DMS53 treated with DMSO at 0.1 percent for 48 hours (cell line): ENCODE data around the gene POU3F1.

Experiments
- DNase-seq: peaks from one replicate; lab custom pipeline; 2025; ENCODE audit not compliant: unreplicated experiment; lab: John Stamatoyannopoulos, UW

POU3F1 gene

DNA sequence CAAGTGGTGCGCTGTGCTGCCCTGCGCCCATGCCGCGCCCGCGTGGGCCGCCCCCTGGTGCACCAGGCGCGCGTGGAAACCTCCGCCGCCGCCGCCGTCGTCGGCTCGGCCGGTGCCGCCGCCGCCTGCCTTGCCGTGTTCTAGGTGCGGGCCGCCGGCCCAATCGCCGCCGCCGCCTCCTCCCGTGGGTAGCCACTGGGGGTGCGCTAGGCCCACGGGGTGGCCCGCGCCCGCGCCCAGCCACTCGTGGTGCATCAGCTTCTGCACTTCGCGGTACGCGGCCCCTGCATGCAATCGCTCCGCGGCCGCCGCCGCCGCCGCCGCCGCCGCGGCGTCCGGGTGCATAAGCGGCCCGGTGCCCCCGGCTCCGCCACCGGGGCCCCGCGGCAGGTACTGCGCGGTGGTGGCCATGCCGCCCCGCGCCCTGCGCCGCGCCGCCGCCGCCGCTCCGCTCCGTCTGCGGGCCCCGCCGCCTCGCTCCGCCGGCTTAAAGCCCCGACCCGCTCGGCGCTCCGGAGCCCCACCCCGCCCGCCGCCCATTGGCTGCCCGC is at the start of gene POU3F1:
Gene POU3F1, minus strand, starts transcription at position 461 of the 551 bp plus-strand sequence. Its CDS starts 50 bp downstream, at position 411.
- no peak for DNase-seq

DNA sequence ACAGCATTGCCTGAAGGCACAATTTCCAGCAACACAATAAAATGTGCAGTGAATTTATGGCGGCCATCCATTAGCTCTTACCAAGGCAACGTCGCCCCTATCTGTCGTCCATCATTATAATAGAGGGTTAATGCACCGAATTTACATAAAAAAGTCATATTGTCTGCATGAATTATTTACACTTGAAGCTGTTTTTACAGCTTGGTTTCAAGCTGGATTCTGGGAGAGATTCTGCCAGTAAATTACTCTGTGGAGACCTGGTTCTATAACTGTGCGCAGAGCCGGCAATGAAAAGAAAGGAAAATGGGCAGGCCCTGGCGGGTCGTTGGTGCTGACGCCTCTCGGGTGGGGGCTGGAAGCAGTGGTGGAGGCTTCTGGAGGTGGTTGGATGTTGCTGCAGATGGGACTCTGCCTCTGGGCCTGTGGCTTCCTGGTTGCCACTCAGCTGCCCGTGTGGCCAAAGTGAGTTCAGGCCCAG is 48.9 kb upstream of the POU3F1 start:
- no peak for DNase-seq

DNA sequence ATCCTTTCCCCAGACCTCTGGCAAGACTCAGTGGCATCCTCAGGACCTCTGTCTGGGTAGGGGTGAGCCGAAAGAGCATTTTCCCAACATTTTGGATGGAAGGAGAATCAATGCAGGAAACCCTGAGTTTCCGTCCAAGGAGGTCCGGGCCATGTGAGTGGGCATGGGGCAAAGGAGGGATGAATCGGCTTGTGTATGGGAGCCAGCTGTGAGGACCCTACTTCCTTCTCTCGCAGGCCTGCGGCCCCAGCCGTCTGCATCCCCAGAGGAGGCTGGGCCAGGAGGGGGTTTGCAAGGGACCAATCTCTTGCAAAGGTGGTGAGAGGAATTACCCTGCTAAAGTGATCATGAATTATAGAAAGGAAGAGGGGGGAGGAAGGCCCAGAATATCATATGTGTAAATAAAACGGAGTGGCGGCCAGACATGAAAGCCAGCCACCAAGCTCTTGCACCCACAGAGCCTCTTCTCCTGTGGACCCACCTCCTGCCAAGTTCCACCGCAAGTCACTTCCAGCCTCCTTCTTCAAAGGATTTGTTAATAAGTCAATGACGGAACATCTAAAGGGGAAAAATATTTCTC is 48.2 kb upstream of the POU3F1 start:
- no peak for DNase-seq

DNA sequence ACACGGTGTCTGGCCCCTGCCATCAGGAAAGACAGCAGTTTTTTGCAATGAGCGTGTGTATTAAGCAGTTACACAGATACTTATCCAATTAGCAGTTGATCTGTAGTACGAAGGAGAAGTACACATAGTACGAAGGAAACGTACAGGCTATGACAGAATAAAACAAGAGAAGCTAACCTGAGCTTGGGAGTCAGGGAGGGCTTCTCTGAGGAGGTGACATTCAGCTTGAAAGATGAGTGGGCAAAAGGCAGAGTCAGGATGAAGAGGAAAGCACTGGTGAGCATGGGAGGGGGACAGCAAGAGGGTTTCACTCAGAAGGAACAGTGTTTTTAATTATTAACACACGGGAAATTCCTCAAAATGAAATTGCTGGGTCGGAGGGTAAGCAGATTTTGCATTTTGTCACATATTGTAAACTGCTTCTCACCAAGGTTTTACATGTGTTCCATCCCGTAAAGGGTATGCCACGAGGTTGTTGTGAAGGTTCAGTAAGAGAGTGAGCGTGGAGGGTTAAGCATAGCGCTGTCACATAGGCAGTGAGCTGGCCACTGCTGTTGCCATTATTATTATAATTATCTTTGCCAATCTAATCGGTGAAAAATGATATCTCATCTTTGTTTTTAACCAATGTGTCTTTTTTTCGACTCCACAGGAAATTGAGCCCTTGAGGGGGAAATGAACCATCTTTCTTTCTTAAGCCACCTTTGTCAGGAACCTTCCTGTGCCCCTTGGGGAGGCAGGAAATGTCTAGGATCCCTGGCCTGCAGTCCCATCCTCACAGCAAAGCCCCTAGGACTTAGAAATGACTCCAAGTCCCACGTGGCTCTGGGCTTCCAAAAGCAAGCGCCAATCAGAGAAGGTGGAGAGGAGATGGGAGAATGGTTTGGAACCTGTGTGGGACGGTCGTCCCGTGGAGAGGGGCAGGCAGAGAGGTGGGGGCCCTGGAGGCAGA is 47.3 kb upstream of the POU3F1 start:
- DNase-seq, result no peak

DNA sequence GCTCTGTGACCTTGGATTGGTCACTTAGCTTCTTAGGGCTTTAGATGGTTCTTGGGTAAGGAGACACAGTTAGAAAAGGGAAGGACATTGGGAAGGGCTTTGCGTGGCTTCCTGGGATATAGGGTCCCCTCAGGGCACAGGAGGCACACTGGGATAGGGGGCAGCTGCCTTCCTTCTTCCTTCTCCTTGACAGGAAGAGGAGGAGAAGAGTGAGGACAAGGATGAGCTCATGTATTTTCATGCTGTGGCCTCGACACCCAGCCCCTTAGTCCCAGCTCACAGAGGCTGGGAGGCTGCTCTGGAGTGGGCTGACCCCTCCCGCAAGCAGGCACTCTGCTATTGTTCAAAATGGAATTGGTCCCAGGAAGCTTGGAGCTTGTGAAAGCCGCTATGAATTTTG is 45.7 kb upstream of the POU3F1 start:
- no peak for DNase-seq

DNA sequence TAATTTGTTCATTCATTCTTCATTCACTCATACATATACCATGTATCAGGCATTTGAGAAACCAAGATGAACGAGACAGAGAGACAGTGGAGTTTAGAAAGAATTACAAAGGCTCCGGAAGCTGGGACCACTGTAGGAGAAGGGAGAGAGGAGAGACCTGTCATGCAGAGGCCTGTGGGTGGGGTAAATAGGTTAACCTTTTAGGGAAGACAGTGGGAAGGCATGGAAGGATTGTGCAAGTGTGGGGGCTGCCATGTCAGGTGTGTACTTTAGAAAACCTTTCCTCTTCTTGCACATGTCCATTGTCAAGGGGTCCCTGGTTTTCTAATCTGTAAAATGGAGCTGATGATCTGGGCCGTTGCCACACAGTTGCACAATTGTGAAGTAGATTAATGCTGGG is 44.2 kb upstream of the POU3F1 start:
- DNase-seq, result no peak

DNA sequence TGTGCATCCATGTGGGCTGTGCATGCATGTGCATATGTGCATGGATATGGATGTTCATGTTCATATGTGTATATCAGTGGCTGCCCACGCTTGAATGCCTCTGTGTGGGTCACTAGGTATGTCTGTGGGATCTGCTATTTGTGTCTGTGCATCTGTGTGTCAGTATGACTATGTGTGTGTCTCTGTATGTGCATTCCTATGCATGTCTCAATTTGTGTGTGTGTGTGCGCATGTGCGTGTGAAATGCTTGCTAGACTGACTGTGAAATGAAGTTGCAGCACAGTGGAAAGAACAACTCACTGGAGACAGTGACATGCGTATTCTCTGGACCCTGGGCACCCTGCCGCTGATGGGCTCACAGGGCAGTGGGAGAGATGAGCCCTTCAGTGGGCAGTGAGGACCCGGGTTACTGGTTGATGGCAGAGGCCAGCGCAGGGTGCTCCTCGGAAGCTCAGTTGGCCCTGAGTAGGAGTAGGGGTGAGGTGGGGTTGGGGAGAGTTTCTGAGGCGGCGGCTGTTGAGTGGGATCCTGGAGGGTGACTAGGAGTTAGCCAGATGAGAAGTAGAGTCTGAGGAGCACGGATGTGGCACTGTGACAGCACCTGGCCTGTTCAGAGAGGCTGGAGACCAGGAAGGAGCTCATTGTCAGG is 43.2 kb upstream of the POU3F1 start:
- DNase-seq, result no peak

DNA sequence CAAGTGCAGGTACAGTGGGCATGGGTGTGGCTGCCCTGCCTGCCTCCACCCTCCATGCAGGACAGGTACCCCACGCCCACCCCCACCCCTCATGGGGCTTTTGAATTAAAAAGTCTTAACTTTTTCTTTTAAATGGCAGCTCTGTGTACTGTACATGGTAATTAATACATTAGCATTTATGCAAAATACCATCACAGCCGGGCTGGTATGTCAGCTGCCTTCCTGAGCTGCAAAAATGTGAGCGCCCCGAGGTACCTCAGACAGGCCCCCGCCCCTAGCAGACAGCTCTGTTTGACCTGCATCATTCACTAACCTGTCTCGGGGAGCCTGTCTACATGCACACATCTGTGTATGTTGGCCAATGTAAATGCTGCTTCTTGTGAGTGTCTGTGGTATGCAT is 42.2 kb upstream of the POU3F1 start:
- DNase-seq, result no peak

DNA sequence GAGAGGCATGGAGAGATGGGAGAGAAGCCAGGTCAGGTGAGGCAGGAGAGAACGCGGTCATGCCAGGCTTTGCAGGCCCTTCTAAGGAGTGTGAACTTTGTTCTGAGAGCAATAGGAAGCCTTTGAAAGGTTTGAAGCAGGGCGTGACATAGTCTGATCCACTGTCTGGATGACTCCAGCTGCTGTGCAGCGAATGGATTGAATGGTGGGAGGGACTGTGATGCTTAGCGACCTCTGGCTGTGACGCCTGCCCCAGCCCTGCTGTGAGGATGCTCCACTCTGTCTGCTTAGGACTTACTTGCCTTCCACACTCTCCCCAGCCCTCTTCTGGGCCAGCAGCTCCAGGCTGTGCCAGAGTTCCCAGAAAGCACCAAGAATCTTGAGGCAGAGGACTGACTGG is 41.8 kb upstream of the POU3F1 start:
- no peak for DNase-seq

DNA sequence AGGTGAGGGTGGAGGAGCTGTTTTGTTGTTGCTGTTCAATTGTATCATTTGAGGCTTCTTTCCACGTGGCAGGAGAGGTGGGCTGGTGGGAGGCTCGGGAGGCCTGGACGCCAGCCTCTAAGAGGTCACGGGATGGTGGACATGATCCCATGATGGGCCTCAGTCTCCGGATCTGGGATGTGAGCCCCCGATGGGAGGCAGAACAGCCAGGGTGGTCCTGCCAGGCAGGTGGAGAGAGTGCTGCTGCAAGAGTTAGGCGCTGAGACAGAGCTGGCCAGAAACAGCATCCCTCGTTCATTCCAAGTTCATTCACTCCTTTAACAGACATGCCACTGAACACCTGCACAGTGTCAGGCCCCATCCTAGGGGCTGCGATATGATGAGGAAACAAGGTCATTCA is 41.1 kb upstream of the POU3F1 start:
- DNase-seq, result no peak

DNA sequence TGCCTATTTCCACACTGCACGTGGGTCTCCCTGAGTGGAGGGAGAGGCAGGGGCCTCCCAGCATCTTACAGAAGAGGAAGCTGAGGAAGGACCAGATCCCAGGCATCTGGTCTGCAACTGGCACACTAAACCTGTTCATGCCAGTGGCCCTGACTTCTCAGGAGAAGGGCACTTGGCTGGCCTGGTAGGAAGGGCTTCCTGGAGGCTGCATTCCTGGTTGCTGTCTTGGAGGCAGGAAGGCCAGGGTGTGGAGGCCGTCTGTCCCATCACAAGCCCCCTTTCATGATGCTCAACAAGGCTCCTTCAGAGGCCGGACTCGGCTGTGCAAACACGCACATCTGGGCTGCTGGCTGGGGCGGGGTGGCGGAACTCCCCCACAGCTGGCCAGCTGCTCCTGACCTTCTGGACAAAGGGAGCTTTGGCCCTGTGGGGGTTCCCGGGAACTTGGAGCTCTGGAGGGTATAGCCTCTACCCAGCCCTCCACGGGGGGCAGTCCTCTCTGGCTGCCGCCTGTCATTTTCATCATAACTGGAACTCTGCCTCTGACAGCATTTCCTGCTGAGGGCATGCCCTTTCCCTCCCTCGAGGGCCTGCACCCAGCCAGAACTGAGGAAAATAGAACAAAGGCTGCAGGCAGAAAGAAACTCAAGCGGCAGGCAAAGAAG is 39.2 kb upstream of the POU3F1 start:
- DNase-seq, result no peak

DNA sequence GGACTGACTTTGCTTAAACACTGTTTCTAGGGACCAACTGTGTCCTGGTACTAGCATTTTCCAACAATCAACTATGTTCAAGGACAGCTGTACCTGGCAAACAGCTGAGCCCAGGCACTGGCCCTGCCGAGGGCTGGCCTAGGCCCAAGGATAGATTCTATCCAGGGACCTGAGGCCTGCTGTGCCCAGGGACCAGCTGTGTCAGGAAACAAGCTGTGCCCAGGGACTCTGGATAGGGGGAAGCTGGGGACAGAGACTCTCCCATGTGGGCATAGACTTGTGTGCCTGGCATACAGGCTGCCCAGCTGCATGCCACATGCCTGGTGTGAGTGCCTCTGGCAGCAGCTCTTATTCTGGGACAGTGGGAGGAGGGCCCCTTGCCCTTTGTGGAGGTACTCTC is 38.1 kb upstream of the POU3F1 start:
- DNase-seq, result no peak

DNA sequence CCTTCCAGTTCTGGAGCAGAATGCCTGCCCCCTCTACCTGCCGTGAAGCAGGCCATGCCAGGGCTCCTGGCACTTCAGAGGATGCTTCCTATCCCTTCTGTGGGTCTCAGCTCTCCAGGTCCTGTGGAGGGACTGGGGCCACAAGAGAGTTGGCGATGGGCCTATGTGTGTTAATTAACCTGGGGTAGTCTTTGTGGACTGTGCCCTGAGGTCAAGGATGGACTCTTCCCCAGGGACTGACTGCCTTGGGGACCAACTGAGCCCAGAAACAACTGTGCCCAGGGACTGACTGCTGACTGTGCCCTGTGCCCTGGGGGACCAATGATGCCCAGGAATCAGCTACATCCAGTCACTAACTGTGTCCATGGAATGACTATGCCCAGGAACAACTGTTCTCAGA is 37.5 kb upstream of the POU3F1 start:
- no peak for DNase-seq

DNA sequence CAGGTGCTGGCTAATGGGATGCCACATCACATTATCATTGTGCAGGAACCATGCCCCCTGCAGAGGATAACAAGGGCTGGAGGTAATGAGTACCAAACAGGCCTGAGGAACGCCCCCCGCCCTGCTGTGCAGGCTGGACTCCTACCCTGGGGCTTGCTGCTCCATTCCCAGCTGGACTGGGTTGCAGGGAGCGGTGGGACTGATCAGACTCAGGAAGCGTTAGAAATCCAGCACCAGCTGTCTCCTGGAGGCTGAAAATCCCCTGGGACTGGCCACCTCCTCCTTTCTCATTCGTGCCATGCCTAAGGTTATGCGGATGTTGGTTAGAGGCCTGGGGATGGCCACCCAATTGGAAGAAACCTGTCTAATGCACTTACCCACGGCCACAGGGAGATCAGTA is 36.9 kb upstream of the POU3F1 start:
- no peak for DNase-seq

DNA sequence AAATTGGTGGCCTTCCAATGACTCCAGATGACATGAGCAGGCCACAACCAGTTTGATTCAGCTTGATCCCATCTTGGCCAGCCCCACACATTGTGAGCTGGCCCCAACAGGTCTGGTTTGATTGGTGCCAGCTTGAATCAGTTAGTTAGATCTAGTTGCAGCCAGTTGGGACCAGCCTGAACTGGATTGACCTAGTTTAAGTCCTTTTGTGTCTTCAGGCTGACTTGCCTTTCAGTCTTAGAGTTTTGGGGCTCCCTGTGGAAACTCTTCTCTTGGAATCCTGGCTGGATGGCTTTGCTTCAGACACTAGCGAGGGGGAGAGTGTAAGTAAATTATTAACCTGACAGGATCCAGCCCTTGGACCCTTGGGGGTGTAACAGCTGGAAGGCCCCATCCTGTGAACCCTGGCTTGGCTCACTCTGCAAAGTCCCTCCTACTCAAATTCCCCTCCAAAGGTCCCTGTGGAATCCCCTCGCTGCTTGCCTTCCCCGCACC is 36.2 kb upstream of the POU3F1 start:
- DNase-seq, result no peak

DNA sequence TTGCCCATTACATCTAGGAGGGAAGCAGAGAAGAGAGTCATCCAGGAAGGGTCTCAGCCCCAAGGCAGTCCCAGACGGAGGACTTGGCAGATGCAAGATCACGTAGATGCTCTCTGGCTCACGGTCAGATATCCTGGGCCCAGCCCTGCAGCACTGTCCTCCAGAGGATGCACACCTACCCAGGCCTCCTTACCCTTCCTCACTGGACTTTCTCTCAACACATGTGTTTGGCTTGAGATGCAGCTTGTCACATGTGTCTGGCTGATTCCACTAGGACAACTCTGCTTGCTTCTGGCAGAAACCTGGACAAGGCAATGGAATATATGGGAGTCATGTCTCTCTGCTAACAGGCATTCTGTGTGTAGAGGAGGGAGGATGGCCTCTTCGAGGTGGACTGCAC is 32.4 kb upstream of the POU3F1 start:
- no peak for DNase-seq

DNA sequence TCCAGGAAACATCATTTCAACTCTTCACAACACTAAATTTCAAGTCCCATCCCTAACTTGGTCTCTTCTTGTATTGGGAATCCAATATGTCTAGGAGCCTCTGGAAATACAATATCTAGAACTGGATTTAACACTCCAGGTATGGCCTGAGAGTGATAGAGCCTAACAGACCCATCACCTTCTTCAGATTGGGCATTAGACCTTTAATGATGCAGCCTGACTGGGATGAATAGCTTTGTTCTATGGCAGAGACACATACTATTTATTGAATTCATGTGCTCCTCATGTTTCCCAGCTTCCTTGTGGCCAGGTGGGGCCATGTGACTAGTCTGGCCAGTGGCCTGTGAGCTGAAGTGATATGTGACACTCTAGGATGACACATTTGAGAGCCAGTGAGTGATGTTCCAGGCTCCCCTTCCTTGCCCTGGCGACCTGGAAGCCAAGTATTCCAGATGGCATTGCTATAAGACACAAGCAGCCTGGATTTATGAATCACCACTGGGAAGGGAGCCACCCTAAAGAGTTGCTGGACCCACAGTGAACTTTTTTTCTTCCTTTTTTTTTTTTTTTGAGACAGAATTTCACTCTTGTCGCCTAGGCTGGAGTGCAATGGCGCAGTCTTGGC is 31.0 kb upstream of the POU3F1 start:
- DNase-seq, result no peak

DNA sequence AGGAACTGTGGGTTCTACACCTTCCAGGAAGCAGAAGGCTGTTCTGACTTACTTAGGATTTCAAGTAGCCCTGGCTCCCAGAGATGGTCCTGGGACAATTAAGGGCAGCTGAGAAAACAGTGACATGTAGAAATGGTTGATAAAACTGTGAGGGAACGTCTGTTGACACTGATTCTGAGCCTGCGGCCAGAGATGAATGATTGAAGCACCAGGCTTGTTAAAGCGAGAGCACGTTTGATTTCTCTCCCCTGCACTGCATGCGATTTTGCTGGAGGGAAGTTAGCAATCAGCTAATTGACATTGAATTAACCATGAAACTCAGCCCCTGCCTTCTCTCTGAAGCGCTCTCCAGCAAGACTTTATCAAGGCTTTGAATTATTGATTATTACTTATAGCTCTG is 29.9 kb upstream of the POU3F1 start:
- DNase-seq, result no peak

DNA sequence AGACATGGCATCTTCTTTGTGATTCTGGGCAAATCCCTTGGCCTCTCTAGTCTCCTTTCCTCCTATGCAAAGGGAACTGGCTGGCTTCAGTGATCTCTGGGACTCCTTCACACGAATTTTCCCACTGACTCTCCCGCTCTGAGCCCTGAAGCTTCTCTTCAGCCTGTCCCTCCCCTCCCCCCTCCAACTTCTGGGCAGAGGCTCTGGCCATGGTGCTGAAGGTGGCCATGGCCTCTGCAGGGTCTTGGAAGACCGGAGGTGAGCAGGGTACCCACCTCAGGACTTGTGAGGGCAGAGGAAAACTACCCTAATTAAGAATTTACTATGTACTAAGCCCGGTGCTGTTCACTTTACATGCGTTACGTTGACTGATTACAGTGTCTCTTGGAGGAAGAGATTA is 29.4 kb upstream of the POU3F1 start:
- DNase-seq, result no peak

DNA sequence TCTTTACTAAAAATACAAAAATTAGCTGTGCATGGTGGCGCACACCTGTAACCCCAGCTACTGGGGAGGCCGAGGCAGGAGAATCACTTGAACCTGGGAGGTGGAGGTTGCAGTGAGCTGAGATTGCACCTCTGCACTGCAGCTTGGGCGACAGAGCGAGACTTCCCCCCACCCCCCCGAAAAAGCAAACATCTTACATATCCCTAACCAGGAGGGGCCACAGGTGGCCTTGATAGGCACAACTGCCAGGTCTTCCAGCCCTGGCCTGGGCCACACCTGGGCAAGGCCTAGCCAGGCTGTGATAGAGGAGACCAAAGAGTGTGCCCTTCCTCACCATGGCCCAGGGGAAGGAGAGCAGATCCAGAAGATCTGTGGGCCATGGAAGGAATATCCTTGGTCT is 28.6 kb upstream of the POU3F1 start:
- no peak for DNase-seq

DNA sequence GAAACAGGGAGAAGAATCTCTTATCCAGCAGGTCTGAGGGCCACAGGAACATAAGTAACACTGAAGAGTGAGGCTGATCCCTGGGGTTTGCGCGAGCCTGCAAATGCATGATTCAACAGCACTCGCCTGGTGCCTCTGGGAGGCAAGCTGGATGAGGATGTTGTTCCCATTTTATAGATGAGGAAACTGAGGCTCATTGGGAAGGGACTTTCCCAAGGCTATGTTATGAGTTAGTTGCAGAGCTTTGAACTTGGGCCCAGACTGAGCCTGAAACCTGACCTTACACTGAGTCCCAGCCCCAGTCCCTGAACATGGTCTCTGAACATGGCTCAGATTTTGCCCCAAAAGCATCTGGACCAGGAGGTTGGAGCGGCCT is 27.7 kb upstream of the POU3F1 start:
- DNase-seq, result no peak
